ENCODE results near the gene PPP1R1B.

Gene PPP1R1B

DNA sequence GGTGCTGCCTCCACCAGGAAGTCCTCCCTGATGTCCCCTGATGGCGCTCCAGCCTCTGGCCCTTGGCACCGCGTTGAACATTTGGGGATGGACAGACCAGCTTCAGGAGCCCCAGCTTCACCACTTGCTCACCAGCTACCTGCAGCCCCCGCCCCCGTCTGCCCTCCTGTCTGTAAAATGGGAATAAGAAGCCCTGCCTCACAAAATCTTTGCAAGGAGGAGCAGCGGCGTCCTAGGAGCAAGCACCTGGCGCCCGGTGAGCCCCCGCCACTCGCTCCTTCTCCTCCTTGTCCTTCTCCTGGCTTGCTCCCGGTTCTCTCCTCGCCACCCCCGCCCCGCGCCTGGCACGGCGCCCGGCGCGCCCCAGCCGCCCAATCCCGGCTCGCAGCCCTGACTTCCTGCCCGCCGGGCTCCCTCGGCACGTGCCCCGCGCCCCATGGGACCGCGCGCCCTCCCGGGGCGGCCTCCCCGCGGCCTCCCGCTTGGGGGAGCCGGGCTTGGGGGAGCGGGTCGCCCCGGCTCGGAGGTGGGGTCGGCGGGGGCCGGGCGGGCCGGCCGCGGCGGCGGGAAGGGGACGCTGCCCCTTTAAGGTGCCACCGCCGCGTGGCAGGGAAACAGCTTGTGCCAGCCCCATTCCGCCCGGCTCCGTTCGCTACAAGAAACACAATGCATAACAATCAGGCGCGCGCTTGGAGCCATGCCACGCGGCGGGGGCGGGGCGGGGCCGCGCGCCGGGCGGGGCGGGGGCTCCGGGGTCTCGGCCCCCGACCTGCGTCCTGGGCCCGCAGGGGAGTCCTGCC is 9.1 kb upstream of the PPP1R1B start:
- peak; percentile 70 for DNase-seq

DNA sequence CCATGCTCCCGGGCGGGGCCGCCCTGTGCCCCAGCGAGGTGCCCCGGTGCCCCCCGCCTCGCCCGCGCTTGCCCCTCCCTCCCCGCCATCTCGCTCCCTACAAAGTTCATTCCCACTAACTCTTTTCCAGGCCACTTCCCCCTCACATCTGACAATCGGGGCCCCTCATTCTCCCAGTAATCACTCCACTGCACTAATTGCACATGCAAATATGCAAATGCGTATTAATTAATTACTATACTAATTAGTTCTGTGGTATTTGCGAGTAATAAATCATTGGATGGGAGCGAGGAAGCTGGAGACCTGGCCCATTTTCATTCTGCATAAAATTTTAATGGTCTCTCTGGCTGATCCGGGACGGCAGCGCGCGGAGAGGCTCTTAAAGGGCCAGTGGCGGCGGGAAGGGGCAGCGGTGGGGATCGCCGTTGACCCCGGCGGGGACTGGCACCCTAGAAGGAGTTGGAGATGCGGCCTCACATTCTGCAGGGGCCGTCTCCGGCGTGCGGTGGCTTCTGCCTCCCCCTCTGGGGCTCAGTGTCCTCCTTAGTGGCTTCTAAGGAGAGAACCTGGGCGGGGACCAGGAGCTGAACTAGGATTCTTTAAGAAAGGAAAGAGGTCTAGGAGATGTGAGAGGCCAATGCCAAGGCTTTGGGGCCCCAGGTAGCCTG is 8.4 kb upstream of the PPP1R1B start:
- DNase-seq = peak; percentile 78

DNA sequence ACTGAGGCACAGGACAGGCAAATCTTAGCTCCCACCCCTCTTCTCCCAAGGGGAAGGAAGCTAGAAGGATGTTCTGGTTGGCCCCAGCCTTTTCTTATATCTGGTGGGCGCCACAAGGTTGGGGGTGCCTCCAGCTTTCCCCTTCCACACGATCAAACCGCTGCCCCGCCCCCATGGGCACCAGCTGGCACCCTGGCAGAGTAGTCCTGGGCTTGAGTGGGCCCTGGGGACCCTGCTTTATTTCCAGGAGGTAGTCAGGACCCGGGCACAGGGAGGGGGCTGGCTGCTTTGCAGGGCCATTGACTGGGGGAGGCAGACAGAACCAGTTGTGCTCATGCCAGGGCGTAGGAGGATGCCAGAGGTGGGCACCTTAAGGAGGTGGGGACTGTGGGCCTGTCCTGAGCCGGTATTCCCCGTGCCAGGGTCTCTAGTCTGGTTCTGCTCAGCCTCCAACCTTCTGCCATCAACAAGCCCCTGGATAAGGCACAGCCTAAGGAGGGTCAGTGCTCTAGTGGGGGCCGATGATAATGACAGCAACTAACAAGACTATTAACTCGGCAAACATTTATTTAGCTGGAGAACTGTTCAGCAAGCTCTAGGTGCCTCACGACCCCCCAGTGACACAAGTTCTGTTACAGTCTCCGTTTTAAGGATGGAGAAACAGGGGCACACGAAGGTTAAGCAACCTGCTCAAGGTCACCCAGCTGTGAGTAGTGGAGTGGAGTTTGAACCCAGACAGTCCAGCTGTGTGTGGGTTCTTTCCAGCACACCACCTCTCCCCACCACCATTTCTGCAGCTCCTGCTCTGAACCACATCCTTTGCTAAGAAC is 7.6 kb upstream of the PPP1R1B start:
- no peak for DNase-seq

DNA sequence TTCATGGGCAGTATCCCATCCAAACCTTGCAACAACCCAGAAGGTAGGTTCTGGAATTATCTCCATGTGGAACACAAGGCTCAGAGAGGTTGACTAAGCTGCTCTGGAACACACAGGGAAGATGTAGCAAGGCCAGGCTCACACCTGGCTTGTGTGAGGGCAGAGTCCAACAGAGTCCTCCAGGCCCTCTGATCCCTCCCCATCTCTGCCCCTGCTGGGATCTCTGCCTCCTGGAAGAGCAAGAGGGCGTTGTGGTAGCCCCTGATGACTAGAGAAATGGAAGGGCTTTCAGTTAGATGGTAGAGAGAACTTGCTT is 7.0 kb upstream of the PPP1R1B start:
- no peak for DNase-seq

DNA sequence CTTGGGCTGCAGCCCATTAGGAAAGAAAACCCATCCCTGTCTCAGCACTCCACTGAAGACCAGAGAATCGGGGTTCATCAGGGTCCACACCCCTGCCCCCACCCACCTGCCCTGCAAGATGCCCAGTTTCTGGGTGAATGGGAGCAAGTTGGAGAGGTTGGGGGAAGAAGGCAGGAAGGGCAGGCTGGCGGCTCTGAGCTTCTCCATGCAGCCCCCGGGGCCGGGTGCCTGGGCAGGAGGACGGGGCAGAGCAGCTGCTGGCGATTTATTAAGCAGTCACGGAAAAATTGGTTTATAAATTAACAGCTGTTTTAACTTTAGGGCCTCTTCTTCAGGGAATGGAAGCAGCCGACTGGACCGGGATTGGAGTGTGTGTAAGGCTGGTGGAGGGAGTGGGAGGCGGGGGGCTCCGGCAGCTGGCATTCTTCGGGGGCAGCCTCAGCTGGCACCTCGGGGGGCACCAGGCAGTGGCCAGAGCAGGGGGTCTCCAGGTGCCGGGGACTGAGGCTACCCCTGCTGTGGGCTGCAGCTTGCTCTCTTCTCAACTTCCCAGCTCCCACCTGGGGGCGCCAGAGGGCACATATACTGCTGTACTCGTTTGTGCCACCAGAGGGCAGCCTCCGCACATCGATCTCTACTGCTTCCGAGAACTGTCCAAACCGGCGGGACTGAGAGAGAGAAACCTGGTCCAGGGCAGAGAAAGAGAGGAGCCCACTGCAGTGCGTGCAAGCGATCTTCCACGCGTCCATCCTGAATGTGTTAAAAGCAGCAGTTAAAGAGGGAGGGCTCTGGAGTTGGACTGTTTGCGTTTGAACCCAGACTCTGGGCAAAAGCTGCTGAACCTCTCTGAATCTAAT is 5.0 kb upstream of the PPP1R1B start:
- DNase-seq = peak; percentile 80

DNA sequence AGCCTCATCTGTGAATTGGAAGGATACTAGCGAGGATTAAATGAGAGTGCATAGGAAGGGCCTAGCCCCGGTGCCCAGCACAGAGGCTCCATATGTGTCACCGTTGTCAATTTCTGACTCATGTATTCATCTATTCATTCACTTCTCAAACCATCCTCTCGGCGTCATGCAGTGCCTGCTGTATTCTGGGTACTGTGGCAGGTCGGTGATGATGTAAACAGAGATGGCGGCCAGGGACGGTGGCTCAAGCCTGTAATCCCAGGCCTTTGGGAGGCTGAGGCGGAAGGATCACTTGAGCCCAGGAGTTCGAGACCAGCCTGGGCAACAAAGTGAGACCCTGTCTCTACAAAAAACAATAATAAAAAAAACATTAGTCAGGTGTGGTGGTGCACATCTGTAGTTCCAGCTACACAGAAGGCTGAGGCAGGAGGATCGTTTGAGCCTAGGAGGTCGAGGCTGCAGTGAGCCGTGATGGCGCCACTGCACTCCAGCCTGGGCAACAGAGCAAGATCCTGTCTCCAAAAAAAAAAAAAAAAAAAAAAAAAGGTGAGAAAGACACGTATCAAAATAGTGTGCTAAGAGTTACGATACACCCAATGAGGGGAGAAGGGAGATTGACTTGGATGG is 4.3 kb upstream of the PPP1R1B start:
- no peak for DNase-seq

DNA sequence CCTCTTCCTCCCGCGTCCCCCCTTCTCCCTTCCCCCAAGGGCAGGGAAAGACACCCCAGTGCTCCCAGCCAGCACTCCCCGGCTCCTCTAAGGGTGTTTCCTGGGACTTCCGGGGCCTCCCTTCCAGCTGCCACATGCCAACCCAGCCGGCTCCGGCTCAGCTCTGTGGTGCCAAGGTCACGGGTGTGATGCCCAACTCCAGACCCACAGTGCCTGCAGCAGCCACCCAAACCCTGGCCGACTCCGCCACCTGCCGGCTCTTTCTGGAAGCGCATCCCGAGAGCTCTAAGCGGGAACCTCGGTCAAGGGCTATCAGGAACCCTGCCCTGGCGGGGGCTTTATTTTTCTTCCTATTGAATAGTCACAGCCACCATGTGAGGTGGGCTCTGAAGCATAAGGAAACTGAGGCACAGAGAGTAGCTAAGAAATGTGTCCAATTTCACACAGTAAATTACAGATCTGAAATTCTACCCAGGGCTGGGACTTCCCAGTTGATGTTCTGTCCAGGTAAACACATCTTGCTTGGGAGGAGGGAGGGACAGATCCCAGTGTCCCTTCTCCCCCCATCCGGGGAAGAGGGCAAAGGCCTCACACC is 3.3 kb upstream of the PPP1R1B start:
- peak; percentile 75 for DNase-seq

DNA sequence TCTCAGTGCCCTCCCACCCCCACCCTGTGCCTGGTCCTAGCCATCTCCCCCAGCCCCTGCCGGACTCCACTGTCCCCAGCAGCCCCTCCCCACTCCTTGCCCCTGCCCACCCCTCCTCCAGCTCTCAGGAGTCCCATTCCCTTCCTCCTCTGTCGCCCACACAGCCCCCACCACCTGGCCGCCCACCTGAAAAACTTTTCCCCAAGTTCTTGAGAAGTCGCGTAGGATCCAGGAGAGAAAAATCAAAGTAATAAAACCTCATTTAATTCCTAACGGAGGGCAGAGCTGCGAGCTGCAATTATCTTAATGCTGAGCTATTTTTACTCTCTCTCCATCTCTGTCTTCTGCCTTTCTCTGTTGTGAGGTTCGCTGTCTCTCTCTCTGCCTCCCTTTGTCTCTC is 2.4 kb upstream of the PPP1R1B start:
- no peak for DNase-seq

DNA sequence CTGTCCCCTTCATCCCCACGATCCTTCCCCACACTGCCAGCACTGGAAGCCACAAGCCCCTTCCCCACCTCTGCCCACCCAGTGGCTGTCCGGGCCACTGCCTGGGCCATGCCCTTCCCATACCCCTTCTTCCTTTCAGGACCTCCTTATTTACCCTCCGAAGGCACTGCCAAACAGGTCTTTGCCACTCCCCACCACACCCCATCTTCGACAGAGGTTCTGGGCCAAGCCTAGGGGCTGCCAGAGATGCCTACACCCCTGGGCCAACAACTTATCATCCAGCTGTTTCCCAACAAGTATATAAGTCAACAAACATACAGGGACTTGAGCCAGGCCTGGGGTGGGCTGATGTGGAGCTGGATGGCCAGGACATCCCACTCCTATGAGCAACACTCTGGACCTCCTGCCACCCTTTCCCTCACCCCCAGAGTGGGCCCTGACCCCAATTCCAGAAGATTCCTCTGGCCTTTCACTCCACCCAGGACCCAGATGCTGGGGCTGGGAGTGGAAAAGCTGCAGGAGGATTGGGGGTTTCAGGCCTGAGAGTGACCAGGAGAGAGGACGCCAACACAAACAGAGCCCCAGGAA is 1.5 kb upstream of the PPP1R1B start:
- no peak for DNase-seq

DNA sequence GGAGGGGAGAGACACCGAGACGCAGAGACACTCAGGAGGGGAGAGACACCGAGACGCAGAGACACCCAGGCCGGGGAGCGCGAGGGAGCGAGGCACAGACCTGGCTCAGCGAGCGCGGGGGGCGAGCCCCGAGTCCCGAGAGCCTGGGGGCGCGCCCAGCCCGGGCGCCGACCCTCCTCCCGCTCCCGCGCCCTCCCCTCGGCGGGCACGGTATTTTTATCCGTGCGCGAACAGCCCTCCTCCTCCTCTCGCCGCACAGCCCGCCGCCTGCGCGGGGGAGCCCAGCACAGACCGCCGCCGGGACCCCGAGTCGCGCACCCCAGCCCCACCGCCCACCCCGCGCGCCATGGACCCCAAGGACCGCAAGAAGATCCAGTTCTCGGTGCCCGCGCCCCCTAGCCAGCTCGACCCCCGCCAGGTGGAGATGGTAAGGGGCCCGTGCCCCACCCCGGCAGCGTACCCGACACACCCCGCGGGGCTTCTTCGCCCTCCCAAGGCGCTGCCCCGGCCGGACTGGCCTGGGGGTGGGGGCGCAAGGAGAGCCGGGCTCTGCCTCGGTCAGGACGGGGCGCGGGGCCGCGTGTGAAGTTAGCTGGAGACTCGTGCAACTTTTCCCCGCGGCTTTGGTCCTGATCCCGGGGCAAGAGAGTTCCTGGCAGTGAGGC is 427 bp downstream of the PPP1R1B start:
- no peak for DNase-seq

DNA sequence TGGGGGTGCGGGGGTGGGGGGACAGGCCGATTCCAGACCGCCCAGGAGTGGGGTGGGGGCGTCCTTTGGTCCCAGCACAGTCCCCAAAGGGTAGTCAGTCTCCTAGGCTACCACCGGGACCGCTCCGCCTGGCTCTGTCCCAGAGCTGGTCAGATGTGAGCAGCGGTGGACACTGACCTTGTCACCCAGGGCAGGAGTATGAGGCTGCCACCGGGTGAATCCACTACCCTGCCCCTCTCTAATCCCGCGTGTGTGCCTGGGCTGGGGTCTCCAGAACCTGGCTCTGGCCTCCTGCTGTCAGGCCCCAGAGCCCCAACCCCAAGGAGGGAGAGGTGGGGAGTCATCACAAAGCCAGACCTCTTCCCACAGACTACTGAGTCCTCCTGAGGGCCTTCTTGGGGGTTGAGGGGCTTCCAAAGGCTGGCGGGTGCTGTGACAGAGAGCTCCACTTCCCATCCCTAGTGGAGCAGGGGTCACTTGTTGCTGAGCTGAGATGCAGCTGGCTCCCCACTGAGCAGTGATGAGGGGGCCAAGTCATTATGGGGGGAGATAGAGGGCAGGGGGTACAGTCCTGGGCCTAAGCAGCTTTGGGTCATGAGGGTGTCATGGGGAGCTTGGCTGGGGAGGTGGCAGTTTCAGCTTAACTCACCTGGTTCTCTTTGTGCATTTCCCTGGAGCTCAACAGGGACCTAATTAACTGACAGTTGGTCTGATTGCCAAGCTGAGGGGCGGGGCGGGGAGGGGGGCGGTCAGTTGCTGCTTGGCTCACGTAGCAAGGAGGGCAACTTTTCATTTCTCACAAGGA is 1.2 kb downstream of the PPP1R1B start:
- DNase-seq = no peak

DNA sequence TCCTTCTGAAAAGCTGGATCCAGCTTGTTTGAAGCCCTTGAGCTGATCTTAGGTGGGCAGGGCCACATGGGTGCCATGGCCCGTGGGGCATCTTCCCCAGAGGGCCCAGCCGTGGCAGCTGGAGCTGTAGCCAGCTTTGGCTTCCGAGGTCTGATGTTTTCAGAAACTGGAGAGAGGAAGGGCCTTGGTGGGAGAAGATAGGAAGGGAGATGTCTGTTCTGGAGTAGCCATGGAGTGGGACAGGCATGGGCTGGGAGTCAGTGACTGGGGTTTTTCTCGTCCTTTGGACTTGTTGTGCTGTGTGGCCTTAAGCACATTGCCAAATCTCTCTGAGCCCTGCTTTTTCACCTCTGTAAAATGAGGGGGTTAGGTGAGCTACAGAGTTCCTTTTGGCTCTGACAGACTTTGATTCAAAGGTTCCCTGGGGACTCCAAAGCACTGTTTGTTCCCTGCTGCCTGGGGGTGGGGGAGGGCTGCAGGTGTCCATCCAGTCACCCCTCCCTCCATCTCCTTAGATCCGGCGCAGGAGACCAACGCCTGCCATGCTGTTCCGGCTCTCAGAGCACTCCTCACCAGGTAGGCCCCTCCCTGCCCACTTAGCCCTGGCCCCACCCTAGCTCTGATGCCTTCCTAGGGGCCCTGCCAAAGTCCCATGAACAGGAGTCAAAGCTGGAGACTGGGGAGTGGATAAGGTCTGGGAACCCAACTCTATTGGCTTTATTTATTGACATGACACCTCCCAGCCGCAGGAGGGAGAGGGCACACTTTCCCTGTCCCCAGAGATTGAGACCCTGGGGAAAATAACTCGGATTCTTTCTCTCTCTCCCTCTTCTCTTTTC is 2.1 kb downstream of the PPP1R1B start:
- DNase-seq = no peak

DNA sequence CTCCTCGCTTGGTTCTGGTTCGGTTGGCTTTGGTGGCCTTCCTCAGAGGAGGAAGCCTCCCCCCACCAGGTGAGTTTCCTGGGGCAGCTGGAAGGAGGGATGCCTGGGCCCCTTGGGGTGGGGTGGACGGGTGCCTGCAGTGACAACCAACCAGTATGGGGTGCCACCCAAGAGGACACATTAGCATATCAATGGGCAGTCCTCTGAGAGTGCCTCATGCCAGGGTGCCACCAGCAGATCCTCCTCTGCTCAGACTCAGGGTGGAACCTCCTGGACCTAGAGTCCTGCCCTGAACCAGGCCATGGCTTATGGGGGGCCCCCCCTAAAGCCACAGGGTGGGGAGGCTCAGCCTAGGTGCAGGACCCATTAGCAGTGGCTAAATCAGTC is 2.7 kb downstream of the PPP1R1B start:
- no peak for DNase-seq

DNA sequence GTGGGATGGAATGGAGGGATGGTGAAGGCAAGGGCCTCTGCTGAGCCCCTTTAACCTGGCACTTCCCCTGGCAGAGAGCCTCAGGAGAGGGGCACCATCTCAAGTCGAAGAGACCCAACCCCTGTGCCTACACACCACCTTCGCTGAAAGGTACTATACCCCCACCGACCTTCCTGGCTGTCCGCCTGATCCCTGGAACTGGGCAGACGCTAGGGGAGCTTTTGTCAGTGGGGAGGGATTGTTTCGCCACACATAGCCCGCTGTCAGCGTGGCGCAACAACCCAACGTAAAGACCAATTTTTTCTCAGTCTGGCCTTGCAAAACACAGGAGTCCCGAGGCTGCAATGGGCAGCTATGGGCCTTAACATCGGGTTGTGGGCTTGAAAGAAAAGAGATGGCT is 3.1 kb downstream of the PPP1R1B start:
- no peak for DNase-seq

DNA sequence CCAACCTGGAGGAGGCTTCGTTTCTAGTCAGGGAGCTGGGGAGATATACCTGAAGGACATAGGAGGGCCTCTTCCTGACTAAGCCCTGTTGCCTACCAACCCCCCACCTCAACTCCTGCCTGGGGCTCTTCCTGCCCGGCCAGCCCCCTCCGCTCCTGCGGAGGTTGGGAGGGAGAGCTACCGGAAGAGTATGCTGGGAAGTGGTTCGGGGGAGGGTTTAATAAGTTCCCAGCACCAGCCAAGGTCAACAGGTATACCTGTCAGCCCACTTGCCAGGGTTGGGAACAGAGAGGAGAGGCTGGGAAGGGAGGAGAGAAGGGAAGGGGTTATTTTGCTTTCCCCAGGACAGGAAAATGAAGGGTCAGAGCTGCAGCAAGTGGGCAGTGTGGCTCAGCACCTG is 4.7 kb downstream of the PPP1R1B start:
- DNase-seq = no peak

DNA sequence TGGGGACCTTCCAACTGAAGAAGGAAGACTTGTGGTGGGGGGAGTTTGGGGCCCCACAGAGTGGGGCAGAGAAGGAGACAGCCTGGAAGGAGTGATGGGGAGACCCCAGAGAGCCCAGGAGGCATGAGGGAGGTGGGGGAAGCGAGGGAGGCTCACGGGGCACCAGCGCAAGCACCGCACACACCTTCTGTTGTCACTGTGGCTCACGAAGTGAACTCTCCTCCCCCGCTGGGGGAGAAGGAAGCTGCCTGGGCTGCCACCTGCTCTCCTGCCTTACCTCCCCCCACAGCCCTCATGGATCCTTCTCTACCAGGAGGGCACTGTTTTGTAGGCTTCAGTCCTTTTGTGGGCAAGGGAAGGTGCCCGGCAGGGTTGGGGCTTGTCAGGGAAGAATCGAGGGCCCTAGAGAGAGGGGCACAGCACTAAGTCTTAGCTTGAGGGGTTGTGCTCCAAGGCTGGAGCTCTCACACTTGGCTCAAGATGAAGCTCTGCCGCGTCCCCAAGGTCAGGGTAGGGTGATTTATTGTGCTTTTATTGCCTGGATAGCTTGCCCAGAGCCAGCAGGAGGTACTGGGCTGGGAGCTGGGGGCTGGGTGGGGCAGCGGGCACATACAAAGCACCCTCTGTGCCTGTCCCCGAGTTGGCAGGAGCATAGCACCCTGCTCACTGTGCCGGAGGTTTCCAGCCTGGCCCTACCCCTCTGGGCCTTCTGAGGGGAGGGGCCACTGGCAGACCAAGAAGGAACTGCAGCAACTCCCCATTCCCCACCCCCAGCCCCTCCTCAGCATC is 5.6 kb downstream of the PPP1R1B start:
- DNase-seq = no peak

DNA sequence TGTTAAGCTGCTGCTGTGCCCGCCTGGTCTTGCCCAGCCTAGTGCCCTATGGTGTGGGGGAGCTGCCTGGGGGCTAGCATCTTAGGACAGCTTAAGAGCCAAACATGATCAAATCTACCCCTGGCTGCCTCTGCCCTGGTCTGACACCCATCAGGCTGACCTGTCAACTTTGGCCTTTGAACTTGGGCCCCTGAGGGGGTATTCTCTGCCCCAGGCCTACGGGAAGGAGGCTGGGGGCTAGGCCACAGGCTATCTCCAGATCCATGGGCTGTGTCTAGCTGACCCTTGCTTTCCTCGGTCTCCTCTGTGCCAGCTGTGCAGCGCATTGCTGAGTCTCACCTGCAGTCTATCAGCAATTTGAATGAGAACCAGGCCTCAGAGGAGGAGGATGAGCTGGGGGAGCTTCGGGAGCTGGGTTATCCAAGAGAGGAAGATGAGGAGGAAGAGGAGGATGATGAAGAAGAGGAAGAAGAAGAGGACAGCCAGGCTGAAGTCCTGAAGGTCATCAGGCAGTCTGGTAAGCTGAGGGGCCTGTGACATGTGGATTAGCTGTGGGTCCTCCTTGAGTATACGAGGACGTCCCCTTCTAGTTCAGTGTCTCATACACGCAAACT is 6.9 kb downstream of the PPP1R1B start:
- DNase-seq = no peak

DNA sequence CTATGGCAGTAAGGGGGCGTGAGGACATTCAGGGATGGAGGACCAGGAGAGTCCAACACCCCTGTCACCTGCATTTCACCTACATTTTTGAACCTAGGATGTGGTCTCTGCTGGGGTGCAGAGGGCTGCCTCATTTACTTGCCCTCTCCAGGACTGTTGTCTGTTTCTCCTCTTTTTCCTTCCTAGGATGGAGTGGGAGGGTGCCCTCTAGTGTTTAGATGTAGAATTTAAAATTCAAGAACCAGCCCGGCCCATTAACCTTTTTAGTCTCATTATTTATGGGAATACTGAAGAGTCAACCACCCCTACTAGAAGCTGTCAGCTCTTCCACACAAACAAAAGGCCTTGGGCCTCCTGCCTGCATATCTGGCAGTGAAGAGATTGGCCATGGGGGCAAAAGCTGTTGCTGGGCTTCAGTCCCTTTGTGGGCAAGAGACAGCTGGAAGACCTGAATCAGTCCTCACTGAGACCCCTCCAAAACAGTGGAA is 7.7 kb downstream of the PPP1R1B start:
- DNase-seq = peak; percentile 37
